ENCODE measurements around the gene RASA4B.
"Not testable (repeated sequence)": the region's sequence is repeated elsewhere in the genome, so short reads cannot be mapped to it uniquely, and the experiment has no call there.

RASA4B gene

DNA sequence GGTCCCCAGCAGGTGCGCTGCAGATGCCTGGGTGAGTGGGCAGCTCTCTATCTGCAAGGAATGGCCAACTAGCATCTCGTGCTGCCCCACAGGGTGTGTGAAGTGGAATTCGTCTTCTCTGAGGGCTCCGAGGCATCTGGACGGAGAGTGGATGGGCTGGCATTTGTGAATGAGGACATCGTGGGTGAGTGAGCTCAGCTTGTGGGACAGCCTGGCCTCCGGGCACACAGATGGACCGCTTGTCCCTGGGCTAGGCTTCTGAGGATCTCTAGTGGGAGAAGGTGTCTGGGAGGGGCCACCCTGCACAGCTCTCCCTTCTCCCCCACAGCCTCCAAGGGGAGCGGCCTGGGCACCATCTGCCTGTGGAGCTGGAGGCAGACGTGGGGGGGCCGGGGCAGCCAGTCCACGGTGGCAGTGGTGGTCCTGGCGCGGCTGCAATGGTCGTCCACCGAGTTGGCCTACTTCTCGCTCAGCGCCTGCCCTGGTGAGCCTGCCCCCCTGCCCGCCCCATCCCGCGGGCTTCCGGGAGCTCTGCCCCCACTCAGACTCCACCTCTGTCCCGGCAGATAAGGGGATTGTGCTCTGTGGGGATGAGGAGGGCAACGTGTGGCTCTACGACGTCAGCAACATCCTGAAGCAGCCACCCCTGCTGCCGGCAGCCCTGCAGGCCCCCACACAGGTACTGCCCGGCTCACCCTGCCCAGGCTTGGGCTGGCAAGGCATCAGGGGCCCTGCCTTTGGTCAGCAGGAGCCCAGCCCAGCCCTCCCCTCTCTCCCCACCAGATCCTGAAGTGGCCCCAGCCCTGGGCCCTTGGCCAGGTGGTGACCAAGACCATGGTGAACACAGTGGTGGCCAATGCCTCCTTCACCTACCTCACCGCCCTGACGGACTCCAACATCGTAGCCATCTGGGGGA, 45.2 kb downstream of the RASA4B start:
- no peak for DNase-seq

DNA sequence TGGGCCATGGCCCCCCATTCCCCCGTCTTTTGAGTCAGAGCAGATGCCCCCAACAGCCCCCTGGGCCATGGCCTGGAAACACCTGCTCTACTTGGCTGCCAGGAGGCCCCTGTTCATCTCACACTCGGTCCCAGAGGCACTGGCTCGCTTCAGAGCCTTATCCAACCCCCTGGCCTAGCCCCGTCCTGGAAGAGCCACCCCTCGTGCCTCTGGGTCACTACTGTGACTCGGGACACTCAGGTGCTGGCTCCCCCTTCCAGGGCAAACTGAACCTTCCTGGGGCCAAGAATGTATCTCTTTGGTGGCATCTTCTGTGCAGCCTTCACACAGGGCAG, 45.8 kb downstream of the RASA4B start:
- DNase-seq, result no peak

DNA sequence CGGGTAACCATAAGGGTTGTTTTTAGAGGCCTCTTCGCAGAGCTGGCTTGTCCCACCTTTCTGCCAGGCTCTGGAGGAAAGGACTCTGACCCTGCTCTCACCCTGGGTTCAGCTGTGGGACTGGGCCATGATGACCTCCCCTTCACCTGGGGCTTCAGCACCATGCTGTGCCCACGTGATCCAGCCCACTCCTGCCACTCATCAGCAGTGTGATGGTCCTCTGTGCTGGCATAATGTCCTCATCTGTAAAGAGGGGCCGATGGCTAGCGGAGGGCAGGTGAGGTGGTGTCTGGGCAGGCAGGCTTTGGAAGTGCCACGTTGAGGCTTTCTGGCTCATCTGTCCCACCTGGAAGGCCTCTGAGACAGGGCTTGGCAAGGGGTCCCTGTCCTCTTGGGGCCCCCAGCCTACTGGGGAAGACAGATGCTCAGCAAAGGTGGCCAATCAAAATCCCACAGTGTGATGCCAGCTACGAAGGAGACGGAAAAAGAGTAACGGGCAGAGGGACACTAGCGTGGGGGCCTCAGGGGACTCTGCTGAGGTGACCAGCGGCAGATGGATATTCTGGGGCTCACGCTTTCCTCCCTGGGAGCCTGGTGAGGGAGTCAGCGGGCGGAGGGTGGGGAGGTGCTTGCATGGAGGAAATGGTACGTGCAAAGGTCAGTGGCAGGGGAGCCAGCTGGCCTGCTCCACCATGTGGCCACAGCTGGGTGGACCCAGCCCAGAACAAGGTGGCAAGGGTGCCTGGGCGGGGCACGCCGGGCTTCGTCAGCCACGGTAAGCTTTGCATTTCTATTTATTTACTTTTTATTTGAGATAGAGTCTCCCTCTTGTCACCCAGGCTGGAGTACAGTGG, 47.4 kb downstream of the RASA4B start:
- no peak for DNase-seq

DNA sequence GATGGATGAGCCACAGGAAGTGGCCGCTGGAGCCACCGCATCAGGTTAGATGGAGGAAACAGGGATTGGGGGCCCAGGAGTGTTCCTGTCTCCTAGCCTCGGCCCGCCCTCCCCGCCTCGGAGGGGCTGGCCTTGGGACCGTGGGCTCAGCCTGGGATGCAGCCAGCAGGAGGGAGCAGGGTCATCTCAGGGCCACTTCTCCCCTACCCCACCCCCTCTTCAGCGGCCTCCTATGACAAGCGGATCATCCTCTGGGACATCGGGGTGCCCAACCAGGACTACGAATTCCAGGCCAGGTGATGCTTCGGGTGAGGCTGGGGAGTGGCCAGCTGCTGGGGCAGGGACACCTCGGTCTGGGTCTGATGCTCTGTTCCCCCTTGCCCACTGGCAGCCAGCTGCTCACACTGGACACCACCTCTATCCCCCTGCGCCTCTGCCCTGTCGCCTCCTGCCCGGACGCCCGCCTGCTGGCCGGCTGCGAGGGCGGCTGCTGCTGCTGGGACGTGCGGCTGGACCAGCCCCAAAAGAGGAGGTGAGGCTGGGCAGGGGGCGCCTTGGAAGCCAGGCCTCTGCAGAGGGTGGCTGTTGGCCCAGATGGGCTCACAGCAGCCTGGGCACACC, 48.1 kb downstream of the RASA4B start:
- DNase-seq, result no peak

DNA sequence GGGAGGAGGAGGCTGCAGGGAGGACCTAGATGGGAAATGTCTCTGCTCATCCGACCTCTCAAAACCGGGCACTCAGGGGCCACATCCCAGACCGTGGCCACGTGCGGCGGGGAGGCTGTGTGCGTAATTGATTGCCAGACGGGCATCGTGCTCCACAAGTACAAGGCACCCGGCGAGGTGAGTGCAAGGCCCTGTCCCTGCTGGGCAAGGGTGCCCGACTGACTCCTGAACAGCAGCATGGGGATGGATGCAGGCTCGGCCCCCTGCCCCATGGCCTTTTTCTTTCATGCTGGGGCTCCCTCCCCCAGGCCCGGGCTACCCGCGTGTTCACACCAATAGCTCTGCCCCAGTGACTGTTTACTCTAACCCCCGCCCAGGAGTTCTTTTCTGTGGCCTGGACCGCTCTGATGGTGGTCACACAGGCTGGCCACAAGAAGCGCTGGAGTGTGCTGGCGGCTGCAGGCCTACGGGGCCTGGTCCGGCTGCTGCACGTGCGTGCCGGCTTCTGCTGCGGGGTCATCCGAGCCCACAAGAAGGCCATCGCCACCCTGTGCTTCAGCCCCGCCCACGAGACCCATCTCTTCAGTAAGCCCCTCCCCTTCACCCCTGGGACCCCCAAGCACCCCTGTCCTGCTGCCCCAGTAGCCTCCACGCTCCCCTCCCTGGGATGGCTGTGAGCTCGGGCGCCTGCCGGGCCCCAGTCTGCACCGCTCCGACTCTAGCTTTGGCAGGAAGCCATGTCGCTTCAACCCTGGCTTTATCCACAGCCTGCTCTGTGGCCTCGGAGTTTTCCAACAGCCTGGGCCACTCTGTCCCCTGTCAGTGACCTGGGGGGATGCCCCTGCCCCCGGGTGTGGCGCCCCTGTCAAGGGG, 48.9 kb downstream of the RASA4B start:
- DNase-seq, result no peak

DNA sequence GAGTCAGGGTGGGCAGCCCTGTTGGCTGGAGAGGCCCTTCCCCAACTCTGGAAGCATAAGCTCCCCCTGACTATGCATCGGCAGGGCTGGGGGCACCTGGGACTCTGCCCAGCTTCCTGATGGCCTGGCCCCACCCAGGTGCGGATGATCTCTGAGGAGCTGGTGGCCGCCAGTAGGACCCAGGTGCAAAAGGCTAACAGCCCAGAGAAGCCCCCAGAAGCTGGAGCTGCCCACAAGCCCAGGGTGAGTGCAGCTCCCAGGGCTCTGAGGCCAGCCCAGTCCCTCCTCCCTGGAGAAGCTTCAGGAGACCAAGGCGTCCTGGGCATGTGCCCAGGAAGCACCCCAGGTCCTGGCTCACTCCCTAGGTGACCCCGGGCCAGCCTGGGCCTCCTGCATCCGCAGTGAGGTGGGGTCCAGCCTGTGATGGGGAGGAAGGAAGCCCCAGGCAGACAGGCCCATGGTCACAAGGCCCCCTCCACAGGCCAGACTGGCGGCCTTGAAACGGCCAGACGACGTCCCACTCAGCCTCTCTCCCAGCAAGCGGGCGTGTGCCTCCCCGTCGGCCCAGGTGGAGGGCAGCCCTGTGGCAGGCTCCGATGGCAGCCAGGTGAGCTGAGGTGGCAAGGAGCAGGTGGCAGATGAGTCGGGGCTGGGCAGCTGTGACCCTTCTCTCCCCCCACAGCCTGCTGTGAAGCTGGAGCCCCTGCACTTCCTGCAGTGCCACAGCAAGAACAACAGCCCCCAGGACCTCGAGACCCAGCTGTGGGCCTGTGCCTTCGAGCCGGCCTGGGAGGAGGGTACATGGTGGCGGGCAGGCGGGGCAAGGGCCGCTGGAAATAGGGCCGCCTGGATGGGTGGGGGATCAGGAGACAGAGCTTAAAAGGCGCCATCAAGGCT, 49.7 kb downstream of the RASA4B start:
- DNase-seq, result no peak

DNA sequence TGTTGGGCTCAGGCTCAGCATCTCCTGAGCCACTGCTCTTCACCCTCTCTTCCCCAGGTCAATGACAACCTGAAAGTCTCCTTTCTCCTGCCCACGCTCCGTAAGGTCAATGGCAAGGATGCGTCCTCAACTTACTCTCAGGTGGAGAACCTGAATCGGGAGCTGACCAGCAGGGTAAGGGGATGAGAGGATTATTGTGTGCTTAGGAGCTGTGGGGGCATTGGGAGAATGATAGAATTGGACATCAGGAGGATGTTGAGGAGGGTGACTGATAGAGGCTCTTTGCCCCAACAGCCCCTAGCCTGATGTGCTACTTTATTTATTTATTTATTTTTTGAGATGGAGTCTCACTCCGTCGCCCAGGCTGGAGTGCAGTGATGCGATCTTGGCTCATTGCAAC, 51.5 kb downstream of the RASA4B start:
- no peak for DNase-seq

DNA sequence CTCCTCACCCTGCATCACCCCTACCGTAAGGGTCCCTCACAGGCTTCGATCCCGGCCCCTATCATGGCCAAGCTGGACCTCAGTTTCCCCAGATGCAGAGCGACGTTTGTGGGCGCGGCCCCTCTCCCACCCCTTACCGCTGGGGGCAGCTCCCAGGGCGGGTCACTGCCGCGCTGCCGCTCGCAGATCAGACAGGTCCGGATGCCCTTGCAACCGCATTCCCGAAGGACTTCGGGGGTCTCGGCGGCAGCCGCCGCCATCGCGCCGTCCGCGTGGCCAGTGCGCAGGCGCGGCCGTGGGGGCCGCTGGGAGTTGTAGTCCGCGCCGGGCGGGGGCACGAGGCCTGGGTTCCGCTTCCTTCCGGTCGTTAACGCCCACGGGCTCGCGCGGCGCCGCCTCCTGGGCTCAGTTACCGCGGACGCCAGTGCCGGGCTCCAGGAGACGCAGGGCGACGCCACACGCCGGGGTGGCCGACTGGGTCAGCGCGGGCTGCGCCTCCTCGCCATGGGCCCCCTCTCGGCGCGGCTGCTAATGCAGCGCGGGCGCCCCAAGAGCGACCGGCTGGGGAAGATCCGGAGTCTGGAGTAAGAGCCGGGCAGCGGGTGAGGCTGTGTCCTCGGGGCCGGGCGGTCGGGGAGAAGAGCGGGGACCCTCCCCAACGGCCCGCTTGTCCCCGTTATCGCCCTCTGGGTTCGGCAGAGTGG, 52.8 kb downstream of the RASA4B start, which contains the start of the genes ALKBH4 and LRWD1:
Gene ALKBH4, minus strand, starts transcription at position 287 of the 704 bp plus-strand sequence. Its CDS starts 27 bp downstream, at position 260.
Gene LRWD1, plus strand, starts transcription at position 408 of the 704 bp plus-strand sequence. Its CDS starts 97 bp downstream, at position 505.
- peak; percentile 90 for DNase-seq

DNA sequence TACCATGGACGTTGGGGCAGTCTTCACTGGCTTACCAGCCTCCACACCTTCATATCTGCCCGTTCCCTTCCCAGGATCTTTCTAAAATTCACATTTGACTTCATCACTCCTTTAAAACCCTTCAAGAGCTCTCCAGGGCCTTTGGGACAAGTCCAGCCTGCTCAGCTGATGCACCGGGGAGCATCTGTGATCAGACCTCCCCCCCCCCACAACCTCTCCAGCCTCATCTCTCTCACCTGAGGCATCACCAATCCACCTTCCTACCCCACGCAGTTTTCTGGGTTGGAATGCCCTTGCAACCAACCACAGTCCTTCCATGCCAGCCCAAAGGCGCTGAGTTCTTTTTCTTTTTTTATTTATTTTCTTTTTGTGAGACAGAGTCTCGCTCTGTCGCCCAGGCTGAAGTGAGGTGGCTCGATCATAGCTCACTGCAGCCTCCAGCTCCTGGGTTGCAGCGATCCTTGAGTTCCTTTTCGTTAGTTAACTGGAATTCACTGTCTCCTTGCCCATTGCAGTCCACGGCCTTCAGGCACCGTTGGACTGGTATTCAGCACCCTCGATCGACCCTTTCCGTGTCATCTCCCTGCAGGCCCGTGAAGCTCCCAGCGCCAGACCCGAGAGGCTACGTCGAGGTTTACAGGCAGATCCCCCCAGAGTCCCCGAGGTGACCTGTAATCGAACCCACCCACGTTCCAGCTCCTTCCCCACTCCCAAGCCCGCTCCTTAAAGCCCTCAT, 53.6 kb downstream of the RASA4B start:
- DNase-seq, result no peak

DNA sequence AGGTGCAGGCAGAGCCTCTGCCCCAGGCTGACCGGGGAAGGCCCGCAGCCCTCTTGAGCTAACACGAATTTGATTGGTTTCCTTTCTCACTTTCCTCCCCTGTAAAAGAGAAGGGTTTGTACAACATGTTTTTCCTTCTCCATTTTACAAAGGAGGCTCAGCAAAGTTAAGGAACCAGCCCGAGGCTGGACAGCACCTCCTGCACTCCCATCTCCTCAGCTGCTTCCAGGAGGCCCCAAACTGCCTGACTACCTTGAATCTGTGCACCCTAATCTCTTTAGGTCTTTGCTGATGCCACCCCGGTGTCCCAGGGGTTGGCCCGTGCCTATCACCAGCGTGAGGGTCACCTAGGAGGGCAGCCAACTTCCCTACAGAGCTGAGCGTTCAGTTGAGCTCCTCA, 57.1 kb downstream of the RASA4B start:
- no peak for DNase-seq

DNA sequence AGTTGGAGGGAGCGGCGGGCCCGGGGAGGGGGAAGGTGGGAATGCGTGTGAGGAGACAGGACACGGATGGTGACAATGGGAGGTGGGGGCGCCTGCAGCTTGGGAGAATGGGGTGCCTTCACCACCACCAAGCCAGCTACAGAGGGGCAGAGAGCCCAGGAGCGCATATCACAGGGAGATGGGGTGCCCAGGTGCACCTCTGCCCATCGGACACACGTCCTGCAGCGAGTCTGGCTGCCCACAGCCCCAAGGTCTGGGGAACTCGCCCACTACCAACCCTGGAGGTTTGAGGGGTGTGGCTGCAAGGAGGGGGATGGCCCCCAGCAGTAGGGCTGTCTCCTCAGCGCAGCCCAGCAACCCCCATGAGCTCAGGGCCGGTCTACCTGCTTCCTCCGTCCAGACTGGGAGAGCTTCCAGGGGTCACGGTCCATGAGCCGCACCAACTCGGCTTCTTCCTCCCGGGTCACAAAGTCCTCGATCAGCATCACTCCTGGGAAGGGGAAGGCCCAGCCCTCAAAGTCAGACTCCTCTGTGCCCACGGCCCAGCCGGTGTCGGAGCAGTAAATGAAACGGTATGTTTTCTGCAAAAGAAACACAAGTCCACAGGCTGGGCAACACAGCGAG, 58.2 kb downstream of the RASA4B start:
- DNase-seq, result no peak

DNA sequence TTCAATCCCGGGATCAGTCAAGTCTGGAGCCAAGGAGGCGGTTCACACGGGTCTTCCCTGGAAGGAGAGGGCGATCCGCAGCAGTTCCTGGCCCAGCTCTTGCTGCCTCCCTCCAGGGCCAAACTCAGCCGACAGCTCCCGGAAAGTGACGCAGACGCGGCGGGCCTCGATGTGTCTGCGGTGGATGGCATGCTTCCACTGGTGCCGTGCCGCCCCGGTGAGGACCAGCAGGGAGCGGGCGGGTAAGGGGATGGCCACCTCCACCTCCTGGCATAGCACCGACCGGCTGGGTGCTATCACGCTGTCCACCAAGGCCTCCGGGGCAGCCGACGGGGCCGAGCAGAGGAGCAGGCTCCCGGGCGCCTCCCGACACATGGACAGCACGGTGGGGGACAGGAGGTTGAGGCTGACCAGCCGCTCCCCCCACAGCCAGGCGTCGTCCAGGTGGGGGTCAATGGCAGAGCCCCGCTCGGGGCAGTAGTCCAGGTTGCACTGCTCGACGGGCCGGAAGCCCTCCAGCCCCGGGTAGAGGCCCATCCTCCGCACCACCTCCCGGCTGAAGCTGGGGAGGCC, 60.1 kb downstream of the RASA4B start:
- DNase-seq, result no peak

DNA sequence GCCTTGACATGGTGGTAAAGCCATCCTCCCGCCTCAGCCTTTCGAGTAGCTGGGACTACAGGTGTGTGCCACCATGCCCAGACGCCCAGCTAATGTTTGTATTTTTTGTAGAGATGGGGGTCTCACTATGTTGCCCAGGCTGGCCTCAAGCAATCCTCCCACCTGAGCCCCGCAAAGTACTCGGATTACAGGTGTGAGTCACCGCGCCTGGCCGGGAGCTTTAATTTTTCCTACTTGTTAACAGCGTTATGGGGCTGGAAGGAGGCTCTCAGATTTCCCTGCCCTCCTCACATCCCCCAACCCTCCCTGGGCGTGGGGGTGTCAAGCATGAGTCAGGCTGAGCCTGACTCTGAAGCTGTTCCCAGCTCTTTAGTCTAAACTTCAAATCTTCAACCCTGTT, 61.2 kb downstream of the RASA4B start:
- peak; percentile 69 for DNase-seq

DNA sequence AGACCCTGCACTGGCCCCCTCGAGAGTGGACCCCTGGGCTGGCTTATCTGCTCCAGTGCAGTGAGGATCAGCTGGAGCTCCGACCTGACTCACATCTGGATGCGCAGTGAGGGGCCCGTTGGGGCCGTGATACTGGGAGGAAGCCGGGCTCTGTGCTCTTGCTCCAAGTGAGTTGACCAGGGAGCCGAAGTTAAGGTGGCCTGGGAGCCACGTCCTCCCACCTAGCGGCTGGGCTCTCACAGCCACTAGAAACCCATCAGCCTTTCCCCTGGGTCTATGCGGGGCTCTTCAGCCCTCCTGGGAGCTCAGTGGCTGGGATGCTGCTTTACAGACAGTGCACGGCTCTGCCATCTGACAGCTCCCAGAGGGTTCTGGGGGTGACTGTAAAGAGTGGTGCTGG, 62.0 kb downstream of the RASA4B start:
- DNase-seq, result no peak

DNA sequence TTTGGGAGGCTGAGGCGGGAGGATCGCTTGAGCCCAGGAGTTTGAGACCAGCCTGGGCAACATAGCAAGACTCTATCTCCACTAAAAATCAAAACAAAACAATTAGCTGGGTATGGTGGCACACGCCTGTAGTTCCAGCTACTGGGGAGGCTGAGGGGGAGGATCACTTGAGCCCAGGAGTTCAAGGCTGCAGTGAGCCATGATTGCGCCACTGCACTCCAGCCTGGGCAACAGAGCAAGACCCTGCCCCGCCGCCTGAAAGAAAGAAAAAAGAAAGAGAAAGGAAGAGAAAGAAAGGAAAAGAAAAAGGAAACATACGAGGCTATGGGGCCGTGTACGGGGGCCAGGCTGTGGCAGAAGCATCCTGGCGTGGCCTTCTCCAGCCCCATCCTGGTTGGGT, 62.6 kb downstream of the RASA4B start:
- DNase-seq, result not testable (repeated sequence)

DNA sequence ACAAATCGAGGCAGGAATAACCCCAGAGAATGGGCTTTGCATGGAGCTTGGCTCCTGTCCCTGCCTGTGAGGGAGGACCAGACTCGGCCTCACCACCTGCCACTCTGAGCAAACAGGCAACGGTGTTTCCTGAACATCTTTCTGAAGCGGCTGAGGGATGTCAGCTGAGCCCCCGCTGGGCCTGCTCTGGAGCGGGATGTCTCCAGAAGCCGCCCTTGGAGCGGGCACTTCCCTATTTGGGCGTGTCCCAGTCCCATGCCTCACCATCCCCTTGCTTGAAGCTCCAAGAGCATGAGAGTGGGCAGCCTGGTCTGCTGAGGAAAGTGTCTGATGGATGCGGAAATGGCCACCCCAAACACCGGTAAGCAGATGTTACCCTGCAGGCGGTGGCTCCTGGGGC, 63.1 kb downstream of the RASA4B start:
- DNase-seq, result no peak

DNA sequence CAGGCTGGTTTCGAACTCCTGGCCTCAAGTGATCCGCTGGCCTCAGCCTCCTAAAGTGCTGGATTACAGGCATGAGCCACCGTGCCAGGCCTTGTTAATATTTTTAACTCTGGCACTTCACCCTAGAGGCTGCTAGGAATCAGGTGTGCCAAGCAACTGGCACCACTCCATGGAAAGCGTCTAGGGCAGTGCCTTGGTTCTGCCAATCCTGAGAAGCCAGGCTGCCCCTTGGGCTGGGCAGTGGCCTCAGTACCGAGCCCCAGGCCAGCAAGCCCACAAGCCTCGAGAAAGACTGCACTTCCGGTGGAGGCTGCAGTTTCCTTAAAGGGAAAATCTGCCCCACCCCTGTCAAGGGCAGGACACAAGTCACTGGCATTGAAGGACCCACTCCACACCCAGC, 64.3 kb downstream of the RASA4B start:
- no peak for DNase-seq

DNA sequence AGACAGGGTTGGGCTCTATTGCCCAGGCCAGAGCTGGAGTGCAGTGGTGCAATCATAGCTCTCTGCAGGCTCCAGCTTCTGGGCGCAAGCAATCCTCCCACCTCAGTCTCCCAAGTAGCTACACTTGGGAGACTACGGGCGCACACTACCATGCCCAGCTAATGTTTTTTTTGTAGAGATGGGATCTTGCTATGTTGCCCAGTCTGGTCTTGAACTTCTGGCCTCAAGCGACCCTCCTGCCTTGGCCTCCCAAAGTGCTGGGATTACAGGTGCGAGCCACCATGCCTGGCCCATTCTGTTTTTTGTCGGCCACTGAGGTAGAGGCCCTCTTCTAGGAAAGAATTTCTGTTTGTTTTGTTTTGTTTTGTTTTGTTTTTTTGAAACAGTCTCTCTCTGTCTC, 65.1 kb downstream of the RASA4B start:
- no peak for DNase-seq
